Left lung (tissue), 10 donors: ENCODE measurements around the gene KCNF1. TPM values are rescaled to one million over a fixed set of nuclear protein-coding genes. Genes with fewer than 3 reads are reported as not detected.

Experiments
- ATAC-seq: fragments of 200-7000 bp; cut with Tn5 transposase; one replicate; pipeline ENCODE4 v1.9.1; 2020; ENCODE audit warnings: moderate library complexity
- DNase-seq, 4 donors: peaks; one replicate each; pipeline ENCODE4 v3.0.0-alpha.2; 2013 to 2020
- H3K27ac ChIP-seq, 2 donors: fragments of 200-600 bp; sonication (generic) in 1 of 2; one replicate each; pipeline versions ENCODE4 v1.5.0 to v1.8.0; 2020 to 2021
- H3K27me3 ChIP-seq, 2 donors: fragments of 200-600 bp; sonication (generic) in 1 of 2; one replicate each; pipeline versions ENCODE4 v1.5.0 to v1.8.0; 2020 to 2021
- H3K36me3 ChIP-seq, 2 donors: fragments of 200-600 bp; sonication (generic) in 1 of 2; one replicate each; pipeline versions ENCODE4 v1.5.0 to v1.8.0; 2020 to 2021
- H3K4me1 ChIP-seq, 2 donors: fragments of 200-600 bp; one replicate each; pipeline ENCODE4 v1.8.0; 2021
- H3K4me3 ChIP-seq, 2 donors: fragments of 200-600 bp; sonication (generic) in 1 of 2; one replicate each; pipeline versions ENCODE4 v1.5.0 to v1.8.0; 2020 to 2021; ENCODE audit warnings: mild to moderate bottlenecking in 1 of 2
- H3K9me3 ChIP-seq, 2 donors: fragments of 200-600 bp; sonication (generic) in 1 of 2; one replicate each; pipeline versions ENCODE4 v1.5.0 to v1.8.0; 2020 to 2021
- intact Hi-C, 2 donors: fragments of 100-400 bp; cut with DNase I; formaldehyde crosslinking; loops; one replicate each; pipeline versions ENCODE4 v1.11.2 to v1.14.2; 2022
- polyA plus RNA-seq, 6 donors: library from polyadenylated mRNA; unstranded; fragments of 120-200 nt; gene quantifications; one replicate each; pipeline ENCODE4 v1.2.1, GENCODE V29; 2013; ENCODE audit not compliant: insufficient read length in 6 of 6
- total RNA-seq, 2 donors: library from RNA; stranded (reverse); fragmentation: NEBNext Ultra II Directional; extraction: Animal tissue kit (Norgen Biotek cat#: 25700); gene quantifications; one replicate each; pipeline ENCODE4 v1.2.1, GENCODE V29; 2021
- TF ChIP-seq, protein P1 (sequence below), 2 donors: fragments of 200-600 bp; sonication (generic) in 1 of 2; IDR thresholded peaks; one replicate each; pipeline versions ENCODE4 v1.5.0 to v1.8.0; 2021; ENCODE audit warnings: antibody characterized with exemption in 2 of 2
- donor health status: DM: no; HTN: yes; CAD: no.
- donor health status: DM: no; HTN: no; CAD: no.

The KCNF1 gene
- total and polyA plus RNA-seq, 8 donors, result 0.98 to 2.5 (median 1.8) TPM; not detected in 2

DNA sequence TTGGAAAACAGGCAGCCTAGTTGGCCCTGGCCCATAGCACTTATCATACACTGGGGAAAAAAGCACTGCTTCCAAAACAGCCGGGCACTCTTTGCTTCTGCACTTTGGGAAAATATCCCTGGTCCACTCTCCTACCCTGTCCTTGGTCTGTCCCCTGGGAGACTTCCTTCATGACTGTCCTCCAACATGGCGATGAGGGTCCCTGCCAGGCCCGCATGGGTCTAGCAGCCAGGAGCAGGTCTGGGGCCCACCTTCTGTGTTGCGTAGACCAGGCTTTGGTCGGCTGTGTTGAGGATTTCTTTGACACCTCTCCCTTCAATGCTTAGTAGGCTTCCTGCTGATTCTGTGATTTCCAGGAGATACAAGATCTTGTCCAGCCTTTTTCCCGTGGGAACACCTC lies 12.2 kb downstream of the KCNF1 start:
- ATAC-seq, result no peak
- Histone ChIP-seq H3K4me1 (no peaks in the 10 kb centered on the region), H3K9me3 (no peaks in the 10 kb centered on the region), H3K27me3 (peaks cover 0 to 49% of the 10 kb centered on the region in 2 donors), H3K27ac (no peak overlapping the region), H3K4me3 (no peak overlapping the region), H3K36me3 (no peaks in the 10 kb centered on the region)
- TF ChIP-seq, protein P1, sequence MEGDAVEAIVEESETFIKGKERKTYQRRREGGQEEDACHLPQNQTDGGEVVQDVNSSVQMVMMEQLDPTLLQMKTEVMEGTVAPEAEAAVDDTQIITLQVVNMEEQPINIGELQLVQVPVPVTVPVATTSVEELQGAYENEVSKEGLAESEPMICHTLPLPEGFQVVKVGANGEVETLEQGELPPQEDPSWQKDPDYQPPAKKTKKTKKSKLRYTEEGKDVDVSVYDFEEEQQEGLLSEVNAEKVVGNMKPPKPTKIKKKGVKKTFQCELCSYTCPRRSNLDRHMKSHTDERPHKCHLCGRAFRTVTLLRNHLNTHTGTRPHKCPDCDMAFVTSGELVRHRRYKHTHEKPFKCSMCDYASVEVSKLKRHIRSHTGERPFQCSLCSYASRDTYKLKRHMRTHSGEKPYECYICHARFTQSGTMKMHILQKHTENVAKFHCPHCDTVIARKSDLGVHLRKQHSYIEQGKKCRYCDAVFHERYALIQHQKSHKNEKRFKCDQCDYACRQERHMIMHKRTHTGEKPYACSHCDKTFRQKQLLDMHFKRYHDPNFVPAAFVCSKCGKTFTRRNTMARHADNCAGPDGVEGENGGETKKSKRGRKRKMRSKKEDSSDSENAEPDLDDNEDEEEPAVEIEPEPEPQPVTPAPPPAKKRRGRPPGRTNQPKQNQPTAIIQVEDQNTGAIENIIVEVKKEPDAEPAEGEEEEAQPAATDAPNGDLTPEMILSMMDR (IDR thresholded peaks at IDR 0.05), result no peak
- DNase-seq, result no peak
- intact Hi-C loops, result no loop called here

DNA sequence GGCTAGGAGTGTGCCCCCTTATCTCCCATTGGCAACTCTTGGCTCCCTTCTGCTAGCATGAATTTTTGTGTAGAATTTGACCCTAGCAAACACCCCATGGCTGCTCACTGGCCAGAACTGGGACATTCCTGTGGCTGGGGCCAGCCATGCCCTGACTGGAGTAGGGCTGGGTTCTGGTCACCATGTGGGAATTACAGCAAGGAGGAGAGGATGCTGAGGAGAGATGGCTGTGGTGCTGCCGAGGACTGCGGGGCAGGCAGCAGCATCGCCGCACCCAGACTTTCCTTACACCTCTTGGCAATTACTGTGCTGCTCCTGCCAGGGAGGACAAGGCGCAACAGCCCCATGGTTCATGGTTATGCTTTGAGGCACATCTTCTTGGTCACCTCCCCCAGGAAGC lies 12.7 kb downstream of the KCNF1 start:
- DNase-seq (no peak), ATAC-seq (no peak)
- Histone ChIP-seq H3K27me3 (peaks cover 0 to 49% of the 10 kb centered on the region in 2 donors), H3K27ac (no peak overlapping the region), H3K4me3 (no peak overlapping the region), H3K36me3 (no peaks in the 10 kb centered on the region), H3K4me1 (no peaks in the 10 kb centered on the region), H3K9me3 (no peaks in the 10 kb centered on the region)
- intact Hi-C loops, result no loop called here
- TF ChIP-seq, protein P1 (IDR thresholded peaks at IDR 0.05), result no peak

DNA sequence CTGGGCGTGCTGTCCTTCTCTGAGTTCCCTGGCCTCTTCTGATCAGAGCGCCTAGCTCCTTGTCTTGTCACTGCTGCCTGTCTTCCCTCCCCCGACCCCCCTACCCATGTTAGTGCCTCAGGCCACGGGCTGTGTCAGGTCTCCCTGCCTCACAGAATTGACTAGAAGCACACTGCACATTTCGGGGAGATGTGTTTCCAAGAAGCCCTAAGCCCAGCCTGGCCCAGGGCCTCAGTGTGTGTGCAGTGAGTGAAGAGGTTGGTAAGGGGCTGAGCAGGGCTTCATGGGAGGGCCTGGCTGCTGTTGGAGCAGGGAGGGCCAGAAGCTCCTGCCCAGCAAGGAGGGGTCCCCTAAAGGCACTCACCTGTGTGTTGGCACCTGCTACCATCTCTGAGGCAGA lies 13.1 kb downstream of the KCNF1 start:
- Histone ChIP-seq H3K36me3 (no peaks in the 10 kb centered on the region), H3K4me3 (no peak overlapping the region), H3K4me1 (no peaks in the 10 kb centered on the region), H3K9me3 (no peaks in the 10 kb centered on the region), H3K27me3 (peaks cover 0 to 44% of the 10 kb centered on the region in 2 donors), H3K27ac (no peak overlapping the region)
- ATAC-seq (no peak), DNase-seq (no peak)
- TF ChIP-seq, protein P1 (IDR thresholded peaks at IDR 0.05), result no peak
- intact Hi-C loops, result no loop called here

DNA sequence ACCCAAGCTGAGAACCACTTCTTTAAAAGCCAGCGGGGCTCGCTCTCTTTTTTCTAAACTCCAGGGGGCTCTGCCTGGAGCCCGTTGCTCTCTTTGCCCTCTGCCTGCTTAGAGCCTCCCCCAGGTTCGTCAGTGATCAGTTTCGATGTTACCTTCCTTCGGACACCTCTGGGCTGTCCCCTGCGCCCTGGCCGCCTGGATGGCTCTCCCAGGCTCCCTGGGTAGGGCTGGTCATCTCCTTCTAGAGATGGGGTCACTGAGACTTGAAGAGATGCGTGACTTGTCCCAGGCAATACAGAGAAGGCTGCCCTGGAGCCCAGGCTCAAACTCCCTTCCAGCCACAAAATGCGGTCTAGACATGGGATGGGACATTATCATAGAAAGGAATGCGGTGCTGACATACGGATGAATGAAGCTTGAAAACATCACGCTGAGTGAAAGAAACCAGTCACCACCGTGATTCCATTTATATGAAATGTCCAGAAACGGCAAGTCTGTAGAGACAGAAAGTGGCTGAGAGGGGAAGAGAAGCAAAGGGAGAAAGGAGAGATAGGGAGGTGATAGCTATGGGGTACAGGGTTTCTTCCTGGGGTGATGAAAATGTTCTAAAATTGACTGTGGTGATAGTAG lies 14.6 kb downstream of the KCNF1 start:
- no peak for ATAC-seq
- H3K27ac ChIP-seq, result no peak overlapping the region
- intact Hi-C loops, result no loop called here
- H3K27me3 ChIP-seq, result peaks cover 0 to 35% of the 10 kb centered on the region in 2 donors
- no peaks in the 10 kb centered on the region for H3K4me1 ChIP-seq
- H3K9me3 ChIP-seq, result no peaks in the 10 kb centered on the region
- H3K4me3 ChIP-seq, result no peak overlapping the region
- no peak for DNase-seq
- H3K36me3 ChIP-seq, result no peaks in the 10 kb centered on the region
- TF ChIP-seq, protein P1 (IDR thresholded peaks at IDR 0.05), result no peak

DNA sequence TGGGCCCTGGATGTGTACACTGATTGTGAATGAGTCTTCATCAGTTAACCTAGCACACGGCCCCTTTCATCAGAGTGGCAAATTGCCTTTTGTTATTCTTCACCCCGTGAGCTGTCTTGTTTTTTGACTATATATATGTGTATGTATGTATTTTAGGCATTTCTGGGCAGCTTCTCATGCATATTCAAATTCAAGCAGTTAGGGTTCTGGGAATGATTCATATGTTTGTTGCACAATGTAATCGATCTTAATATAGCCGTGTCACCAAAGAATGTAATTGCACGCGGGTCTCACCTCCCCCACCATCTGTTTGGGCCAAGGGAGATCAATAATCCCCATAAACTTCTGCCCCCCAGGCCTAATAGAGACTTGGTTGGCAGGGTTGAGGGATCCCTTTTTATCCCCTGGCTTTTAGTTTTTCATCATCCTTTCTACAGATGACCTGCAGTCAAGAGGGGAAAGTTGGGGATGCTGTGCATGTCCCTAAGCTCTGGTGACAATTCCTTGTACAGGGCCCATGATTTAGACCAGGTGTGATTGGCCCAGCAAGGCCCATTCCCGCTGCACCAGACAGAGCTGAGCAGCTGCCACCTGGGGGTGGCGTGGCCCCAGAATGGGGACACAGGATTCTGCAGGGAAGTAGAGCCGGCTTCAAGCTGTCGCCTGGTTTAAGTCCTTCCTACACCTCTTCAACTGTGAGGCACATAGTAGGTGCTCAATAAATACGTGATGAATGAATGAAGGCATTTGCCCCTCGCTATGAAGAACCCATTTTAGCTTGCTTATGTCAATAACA lies 19.2 kb downstream of the KCNF1 start:
- intact Hi-C loops, result no loop called here
- TF ChIP-seq, protein P1 (IDR thresholded peaks at IDR 0.05), result no peak
- Histone ChIP-seq H3K4me3 (no peak overlapping the region), H3K27me3 (peaks cover 0 to 31% of the 10 kb centered on the region in 2 donors), H3K36me3 (no peaks in the 10 kb centered on the region), H3K9me3 (no peaks in the 10 kb centered on the region), H3K27ac (no peak overlapping the region), H3K4me1 (no peaks in the 10 kb centered on the region)
- ATAC-seq (no peak), DNase-seq (no peak)
